OCI-LY7 (cell line): ENCODE measurements around the gene OR2J2.

Experiments used
- CTCF ChIP-seq: fragments of 200-600 bp; sonication (generic); conservative IDR thresholded peaks from 2 replicates; pipeline ENCODE4 v1.5.1; 2014; ENCODE audit warnings: mild to moderate bottlenecking, antibody characterized with exemption, low read length, moderate library complexity, mixed read lengths
- EZH2phosphoT487 ChIP-seq: fragments of 200-600 bp; sonication (generic); IDR thresholded peaks from 2 replicates; pipeline ENCODE4 v1.6.1; 2018; ENCODE audit warnings: low read depth, borderline replicate concordance, mild to moderate bottlenecking, mixed run types, antibody characterized with exemption, low read length, moderate library complexity, mixed read lengths

GRCh38 chr6:29130644-29131043, 40.1 kb upstream of the OR2J2 start:
- TF ChIP-seq CTCF (no peak), EZH2phosphoT487 (no peak)
